GM12872 (cell line): ENCODE measurements around the gene CALML6.

ENCODE experiments used
- TF ChIP-seq, protein P1 (sequence below): IDR thresholded peaks from 3 replicates; pipeline ENCODE4 v1.5.1; 2011; ENCODE audit warnings: low read depth, mild to moderate bottlenecking, low read length, moderate library complexity; ENCODE audit not compliant: insufficient read depth

CALML6 gene

GRCh38 chr1:1893291-1893985, 21.6 kb upstream of the CALML6 start:
- TF ChIP-seq, protein P1, sequence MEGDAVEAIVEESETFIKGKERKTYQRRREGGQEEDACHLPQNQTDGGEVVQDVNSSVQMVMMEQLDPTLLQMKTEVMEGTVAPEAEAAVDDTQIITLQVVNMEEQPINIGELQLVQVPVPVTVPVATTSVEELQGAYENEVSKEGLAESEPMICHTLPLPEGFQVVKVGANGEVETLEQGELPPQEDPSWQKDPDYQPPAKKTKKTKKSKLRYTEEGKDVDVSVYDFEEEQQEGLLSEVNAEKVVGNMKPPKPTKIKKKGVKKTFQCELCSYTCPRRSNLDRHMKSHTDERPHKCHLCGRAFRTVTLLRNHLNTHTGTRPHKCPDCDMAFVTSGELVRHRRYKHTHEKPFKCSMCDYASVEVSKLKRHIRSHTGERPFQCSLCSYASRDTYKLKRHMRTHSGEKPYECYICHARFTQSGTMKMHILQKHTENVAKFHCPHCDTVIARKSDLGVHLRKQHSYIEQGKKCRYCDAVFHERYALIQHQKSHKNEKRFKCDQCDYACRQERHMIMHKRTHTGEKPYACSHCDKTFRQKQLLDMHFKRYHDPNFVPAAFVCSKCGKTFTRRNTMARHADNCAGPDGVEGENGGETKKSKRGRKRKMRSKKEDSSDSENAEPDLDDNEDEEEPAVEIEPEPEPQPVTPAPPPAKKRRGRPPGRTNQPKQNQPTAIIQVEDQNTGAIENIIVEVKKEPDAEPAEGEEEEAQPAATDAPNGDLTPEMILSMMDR, result no peak

DNA sequence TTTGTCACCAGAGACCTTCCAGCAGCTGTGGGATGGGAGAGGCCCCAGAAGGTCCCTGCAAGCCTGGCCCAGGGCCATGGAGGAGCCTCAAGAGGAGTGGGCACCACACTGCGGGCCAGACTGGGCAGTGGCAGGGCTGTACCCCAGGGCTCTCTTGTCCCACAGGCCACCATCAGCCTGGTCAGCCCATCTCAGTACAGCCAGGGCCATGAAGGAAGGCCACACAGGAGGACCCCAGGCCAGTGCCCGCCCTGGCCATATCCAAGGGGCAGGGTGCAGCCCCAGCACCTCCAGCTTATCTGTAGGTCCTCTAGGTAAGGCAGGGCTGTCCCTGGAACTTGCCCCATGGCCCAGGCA, 21.1 kb upstream of the CALML6 start:
- TF ChIP-seq, protein P1, result no peak

DNA sequence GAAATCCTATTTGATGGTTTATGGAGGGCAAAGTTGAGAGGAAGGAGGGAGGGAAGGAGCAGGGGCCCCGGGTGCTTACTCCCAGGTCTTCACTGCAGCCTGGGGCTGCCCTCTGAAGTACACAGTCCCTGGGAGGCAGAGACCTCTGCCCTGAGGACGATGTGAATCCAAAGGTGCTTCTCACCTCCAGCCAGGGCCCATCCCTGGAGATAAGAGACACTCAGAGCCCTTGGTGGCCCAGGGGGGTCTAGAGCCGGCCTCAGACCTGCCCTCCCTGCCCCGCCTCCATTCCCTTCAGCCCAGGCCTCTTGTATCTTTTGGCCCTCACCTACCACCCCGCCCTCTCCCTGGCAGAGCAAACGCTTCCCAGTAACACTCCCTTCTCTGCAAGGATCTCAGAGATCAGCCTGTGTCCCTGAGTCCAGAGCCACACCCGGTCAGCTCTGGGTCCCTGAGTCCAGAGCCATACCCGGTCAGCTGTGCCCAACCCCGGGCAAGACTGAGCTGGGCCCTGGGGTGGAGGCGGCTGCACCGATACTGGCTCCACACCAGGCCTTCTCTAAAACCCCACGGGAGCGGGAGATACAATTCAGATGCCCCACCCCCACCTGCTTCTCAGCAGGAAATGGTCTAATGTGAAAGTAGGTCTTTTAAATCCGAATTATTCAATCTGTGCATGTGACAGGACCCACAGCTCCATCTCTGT, 20.6 kb upstream of the CALML6 start:
- TF ChIP-seq, protein P1, result no peak

- TF ChIP-seq, protein P1, result no peak
These were observed 20.0 kb upstream of the CALML6 start for GRCh38 chr1:1895060-1895418.

- TF ChIP-seq, protein P1, result no peak
These were observed 19.4 kb upstream of the CALML6 start for GRCh38 chr1:1895456-1896336.

GRCh38 chr1:1898246-1898933, 16.7 kb upstream of the CALML6 start:
- TF ChIP-seq, protein P1, result no peak

DNA sequence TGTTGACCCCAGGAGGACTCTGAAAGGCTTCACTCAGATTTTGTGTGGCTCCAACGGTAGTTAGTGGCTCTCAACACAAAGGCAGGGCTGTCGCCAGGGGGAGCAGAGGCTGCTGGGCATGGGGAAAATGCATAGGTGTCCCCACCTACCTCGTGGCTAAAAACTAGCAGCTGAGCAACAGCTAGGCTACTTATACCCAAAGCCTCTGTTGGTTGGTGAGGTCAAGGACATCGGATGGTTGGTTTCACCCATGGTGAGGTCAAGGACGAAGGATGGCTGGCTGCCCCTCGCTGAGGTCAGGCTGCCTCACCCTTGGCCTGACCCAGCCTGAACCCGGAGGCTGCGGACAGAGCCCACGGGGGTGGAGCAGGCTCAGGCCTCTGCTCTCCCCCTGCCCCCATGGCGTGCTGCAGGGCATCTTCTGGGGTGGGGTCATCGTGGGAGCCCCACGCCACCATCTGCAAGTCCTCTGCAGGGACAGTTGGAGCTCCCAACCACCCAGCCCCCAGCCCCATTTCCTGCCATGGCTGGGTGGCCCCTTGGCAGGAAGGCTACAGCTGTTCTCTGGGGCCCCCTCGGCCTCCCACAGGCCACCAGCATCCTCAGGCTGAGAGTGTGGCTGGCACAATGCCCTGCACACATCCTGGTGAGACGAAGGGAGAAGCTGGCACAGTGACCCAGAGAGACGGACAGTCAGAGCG, 15.6 kb upstream of the CALML6 start:
- TF ChIP-seq, protein P1, result peak; percentile 60
